Activated T-cell treated with anti-CD3 and anti-CD28 coated beads for 24 hours (primary cell): ENCODE data around the gene NLGN1.

Experiments used
- DNase-seq: peaks from one replicate; pipeline ENCODE4 v3.0.0-alpha.2; 2020; ENCODE audit warnings: low read depth

NLGN1 gene

DNA sequence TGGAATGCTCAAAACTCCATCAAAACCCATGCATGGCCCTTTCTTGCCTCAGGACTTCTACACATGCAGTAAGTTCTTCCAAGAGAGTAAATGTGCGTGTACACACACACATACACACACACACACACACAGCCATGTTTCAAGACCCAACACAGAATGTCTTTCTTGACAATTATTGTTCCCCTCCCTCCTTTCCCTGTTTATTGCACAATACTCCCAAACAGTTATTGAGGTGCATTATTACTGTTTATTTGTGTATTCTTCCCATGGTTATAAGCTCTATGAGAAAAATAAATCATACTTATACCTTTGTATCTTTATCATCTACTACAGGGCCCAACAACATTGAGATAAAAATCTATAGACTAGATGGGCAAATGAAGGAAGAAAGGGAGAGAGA, 937.8 kb downstream of the NLGN1 start:
- no peak for DNase-seq

DNA sequence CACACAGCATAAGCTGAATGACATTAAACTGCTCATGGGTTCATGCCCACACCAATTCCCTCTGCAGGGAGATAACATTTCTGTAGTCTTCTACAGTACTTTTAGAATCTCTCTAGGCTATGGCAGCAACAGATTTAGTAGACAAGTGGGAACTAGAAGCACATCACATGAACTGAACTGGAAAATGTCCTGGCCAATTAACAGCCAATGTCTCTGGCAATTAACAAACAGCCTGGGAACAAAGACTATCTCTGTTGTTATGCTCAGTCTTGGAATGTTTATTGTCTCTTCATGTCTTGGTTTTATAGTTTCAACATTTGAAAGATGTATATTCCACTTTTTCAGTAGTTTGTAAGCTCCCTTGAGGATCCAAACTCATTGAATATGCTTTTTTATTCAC, 938.4 kb downstream of the NLGN1 start:
- no peak for DNase-seq
